ENCODE measurements around the gene ABCA2.

The ABCA2 gene

GRCh38 chr9:137030538-137031527 is 2.8 kb upstream of the ABCA2 start:
- FAIRE-seq (no peak), DNase-seq (ENCODE audit: low spot score) (peak; percentile 7)

- DNase-seq (ENCODE audit: low spot score) (no peak), FAIRE-seq (no peak)
Measured at GRCh38 chr9:137030006-137030405, 2.0 kb upstream of the ABCA2 start.

GRCh38 chr9:137029058-137029936 is 1.3 kb upstream of the ABCA2 start:
- no peak for FAIRE-seq
- DNase-seq (ENCODE audit: low spot score) = peak; percentile 55

GRCh38 chr9:137028263-137029057 is 423 bp upstream of the ABCA2 start:
- no peak for FAIRE-seq

GRCh38 chr9:137026828-137027227 is 1.2 kb downstream of the ABCA2 start:
- no peak for DNase-seq (ENCODE audit: low spot score)
- no peak for FAIRE-seq

More at GRCh38 chr9:137028263-137029057, 423 bp upstream of the ABCA2 start:
- peak; percentile 39 for DNase-seq (ENCODE audit: low spot score)

- FAIRE-seq (no peak), DNase-seq (ENCODE audit: low spot score) (no peak)
Measured at GRCh38 chr9:137026384-137026783, 1.7 kb downstream of the ABCA2 start.

- DNase-seq (ENCODE audit: low spot score) = no peak
- FAIRE-seq = no peak
Measured at GRCh38 chr9:137025517-137025966, 2.5 kb downstream of the ABCA2 start.

GRCh38 chr9:137023583-137023991 is 4.5 kb downstream of the ABCA2 start:
- DNase-seq (ENCODE audit: low spot score) (no peak), FAIRE-seq (no peak)

- no peak for DNase-seq (ENCODE audit: low spot score)
- no peak for FAIRE-seq
Measured at GRCh38 chr9:137023157-137023556, 4.9 kb downstream of the ABCA2 start.

- DNase-seq (ENCODE audit: low spot score) (no peak), FAIRE-seq (no peak)
Measured at GRCh38 chr9:137022662-137023008, 5.4 kb downstream of the ABCA2 start.

- FAIRE-seq (peak; percentile 48), DNase-seq (ENCODE audit: low spot score) (peak; percentile 74)
Measured at GRCh38 chr9:137021979-137022661, 5.9 kb downstream of the ABCA2 start.

- DNase-seq (ENCODE audit: low spot score) (no peak), FAIRE-seq (no peak)
Measured at GRCh38 chr9:137021568-137021978, 6.5 kb downstream of the ABCA2 start.

- no peak for FAIRE-seq
- no peak for DNase-seq (ENCODE audit: low spot score)
Measured at GRCh38 chr9:137020771-137021567, 7.1 kb downstream of the ABCA2 start.

GRCh38 chr9:137019891-137020683 is 8.0 kb downstream of the ABCA2 start:
- no peak for FAIRE-seq
- DNase-seq (ENCODE audit: low spot score) = no peak

- DNase-seq (ENCODE audit: low spot score) (no peak), FAIRE-seq (no peak)
Measured at GRCh38 chr9:137018761-137019559, 9.1 kb downstream of the ABCA2 start.

GRCh38 chr9:137017791-137018497 is 10.1 kb downstream of the ABCA2 start:
- no peak for DNase-seq (ENCODE audit: low spot score)
- no peak for FAIRE-seq

- no peak for FAIRE-seq
- no peak for DNase-seq (ENCODE audit: low spot score)
Measured at GRCh38 chr9:137017071-137017470, 11.0 kb downstream of the ABCA2 start.

Data from RCC 7860 (cell line).